Activated naive CD8-positive, alpha-beta T cell treated with anti-CD3 and anti-CD28 coated beads for 36 hours (primary cell): ENCODE results near the gene SPRN. TPM values are rescaled to one million over a fixed set of nuclear protein-coding genes. Genes with fewer than 3 reads are reported as not detected.

Experiments used
- DNase-seq: peaks from one replicate; pipeline ENCODE4 v3.0.0; 2021
- H3K27ac Mint-ChIP-seq: one replicate; pipeline ENCODE4 v1.8.0; 2022; ENCODE audit warnings: mild to moderate bottlenecking, moderate library complexity, mixed read lengths
- H3K27me3 Mint-ChIP-seq: one replicate; pipeline ENCODE4 v1.8.0; 2022; ENCODE audit warnings: mild to moderate bottlenecking, mixed read lengths
- H3K36me3 Mint-ChIP-seq: one replicate; pipeline ENCODE4 v1.8.0; 2021; ENCODE audit warnings: mild to moderate bottlenecking, mixed read lengths
- H3K4me1 Mint-ChIP-seq: one replicate; pipeline ENCODE4 v1.8.0; 2021; ENCODE audit warnings: mixed read lengths
- H3K4me3 Mint-ChIP-seq: one replicate; pipeline ENCODE4 v1.8.0; 2022; ENCODE audit warnings: mild to moderate bottlenecking, moderate library complexity, mixed read lengths
- H3K9me3 Mint-ChIP-seq: one replicate; pipeline ENCODE4 v1.8.0; 2022; ENCODE audit warnings: mixed read lengths
- total RNA-seq, 2 experiments: library from RNA; stranded (reverse); gene quantifications; one replicate each; pipeline ENCODE4 v1.2.3, GENCODE V29; 2021

SPRN gene
- total RNA-seq, 2 experiments from 2014 or later, result not detected

GRCh38 chr10:133405844-133406527 is 18.4 kb downstream of the SPRN start:
- Mint-ChIP-seq H3K4me1 (peaks cover 41% of the 10 kb centered on the region), H3K27me3 (no peaks in the 10 kb centered on the region), H3K4me3 (no peak overlapping the region), H3K27ac (no peak overlapping the region), H3K9me3 (peaks cover 6% of the 10 kb centered on the region), H3K36me3 (peaks cover 68% of the 10 kb centered on the region)
- DNase-seq, result no peak

GRCh38 chr10:133405272-133405671 is 19.2 kb downstream of the SPRN start:
- peaks cover 64% of the 10 kb centered on the region for H3K36me3 Mint-ChIP-seq
- H3K27me3 Mint-ChIP-seq, result no peaks in the 10 kb centered on the region
- H3K9me3 Mint-ChIP-seq, result peaks cover under 1% of the 10 kb centered on the region
- no peak overlapping the region for H3K27ac Mint-ChIP-seq
- H3K4me1 Mint-ChIP-seq, result peaks cover 48% of the 10 kb centered on the region
- DNase-seq, result no peak
- H3K4me3 Mint-ChIP-seq, result no peak overlapping the region

- Mint-ChIP-seq H3K27me3 (no peaks in the 10 kb centered on the region), H3K4me3 (no peak overlapping the region), H3K9me3 (no peaks in the 10 kb centered on the region), H3K4me1 (peaks cover 43% of the 10 kb centered on the region), H3K36me3 (peaks cover 52% of the 10 kb centered on the region), H3K27ac (no peak overlapping the region)
- no peak for DNase-seq
Observed at GRCh38 chr10:133403784-133404183, 20.6 kb downstream of the SPRN start.

- Mint-ChIP-seq H3K9me3 (no peaks in the 10 kb centered on the region), H3K4me1 (peaks cover 40% of the 10 kb centered on the region), H3K36me3 (peaks cover 52% of the 10 kb centered on the region), H3K27me3 (no peaks in the 10 kb centered on the region), H3K27ac (no peak overlapping the region), H3K4me3 (no peak overlapping the region)
- no peak for DNase-seq
Observed at GRCh38 chr10:133403359-133403758, 21.1 kb downstream of the SPRN start.

- H3K36me3 Mint-ChIP-seq, result peaks cover 51% of the 10 kb centered on the region
- DNase-seq, result no peak
- no peak overlapping the region for H3K27ac Mint-ChIP-seq
- H3K4me3 Mint-ChIP-seq, result no peak overlapping the region
- peaks cover 41% of the 10 kb centered on the region for H3K4me1 Mint-ChIP-seq
- no peaks in the 10 kb centered on the region for H3K27me3 Mint-ChIP-seq
- H3K9me3 Mint-ChIP-seq, result no peaks in the 10 kb centered on the region
Observed at GRCh38 chr10:133401981-133402725, 22.3 kb downstream of the SPRN start.

- Mint-ChIP-seq H3K36me3 (peaks cover 48% of the 10 kb centered on the region), H3K27me3 (no peaks in the 10 kb centered on the region), H3K4me3 (no peak overlapping the region), H3K9me3 (no peaks in the 10 kb centered on the region), H3K4me1 (peaks cover 40% of the 10 kb centered on the region), H3K27ac (peak overlapping the region; percentile 66)
- no peak for DNase-seq
Observed at GRCh38 chr10:133401500-133401899, 22.9 kb downstream of the SPRN start.

- no peak for DNase-seq
- H3K36me3 Mint-ChIP-seq, result peaks cover 47% of the 10 kb centered on the region
- H3K27me3 Mint-ChIP-seq, result no peaks in the 10 kb centered on the region
- no peaks in the 10 kb centered on the region for H3K9me3 Mint-ChIP-seq
- H3K27ac Mint-ChIP-seq, result peak overlapping the region; percentile 66
- peak overlapping the region; percentile 16 for H3K4me3 Mint-ChIP-seq
- H3K4me1 Mint-ChIP-seq, result peaks cover 39% of the 10 kb centered on the region
Observed at GRCh38 chr10:133400624-133401424, 23.6 kb downstream of the SPRN start.

GRCh38 chr10:133399123-133399601 is 25.3 kb downstream of the SPRN start:
- no peak for DNase-seq
- H3K36me3 Mint-ChIP-seq, result peaks cover 45% of the 10 kb centered on the region
- no peak overlapping the region for H3K4me3 Mint-ChIP-seq
- no peaks in the 10 kb centered on the region for H3K27me3 Mint-ChIP-seq
- no peak overlapping the region for H3K27ac Mint-ChIP-seq
- no peaks in the 10 kb centered on the region for H3K9me3 Mint-ChIP-seq
- H3K4me1 Mint-ChIP-seq, result peaks cover 38% of the 10 kb centered on the region

- no peak overlapping the region for H3K4me3 Mint-ChIP-seq
- peaks cover 33% of the 10 kb centered on the region for H3K4me1 Mint-ChIP-seq
- H3K27ac Mint-ChIP-seq, result no peak overlapping the region
- no peak for DNase-seq
- no peaks in the 10 kb centered on the region for H3K27me3 Mint-ChIP-seq
- H3K36me3 Mint-ChIP-seq, result peaks cover 38% of the 10 kb centered on the region
- no peaks in the 10 kb centered on the region for H3K9me3 Mint-ChIP-seq
Observed at GRCh38 chr10:133397938-133398337, 26.5 kb downstream of the SPRN start.

- no peak overlapping the region for H3K27ac Mint-ChIP-seq
- H3K4me1 Mint-ChIP-seq, result peaks cover 38% of the 10 kb centered on the region
- peaks cover 33% of the 10 kb centered on the region for H3K36me3 Mint-ChIP-seq
- H3K27me3 Mint-ChIP-seq, result no peaks in the 10 kb centered on the region
- no peak for DNase-seq
- no peaks in the 10 kb centered on the region for H3K9me3 Mint-ChIP-seq
- no peak overlapping the region for H3K4me3 Mint-ChIP-seq
Observed at GRCh38 chr10:133396035-133396624, 28.3 kb downstream of the SPRN start.

- Mint-ChIP-seq H3K4me1 (peaks cover 40% of the 10 kb centered on the region), H3K9me3 (no peaks in the 10 kb centered on the region), H3K36me3 (peaks cover 30% of the 10 kb centered on the region), H3K27me3 (no peaks in the 10 kb centered on the region), H3K4me3 (peak overlapping the region; percentile 93), H3K27ac (peak overlapping the region; percentile 96)
- no peak for DNase-seq
Observed at GRCh38 chr10:133394801-133395221, 29.6 kb downstream of the SPRN start.

- peak; percentile 97 for DNase-seq
- no peaks in the 10 kb centered on the region for H3K27me3 Mint-ChIP-seq
- peaks cover 44% of the 10 kb centered on the region for H3K4me1 Mint-ChIP-seq
- H3K36me3 Mint-ChIP-seq, result peaks cover 30% of the 10 kb centered on the region
- H3K27ac Mint-ChIP-seq, result peak within 1 kb of the TSS; percentile 96
- peak within 1 kb of the TSS; percentile 93 for H3K4me3 Mint-ChIP-seq
- H3K9me3 Mint-ChIP-seq, result no peaks in the 10 kb centered on the region
Observed at GRCh38 chr10:133394064-133394663, 30.3 kb downstream of the SPRN start, which contains the start of gene MTG1. Gene MTG1 (plus strand): TSS chr10:133394157. CDS start chr10:133394221, 64 bp downstream.

GRCh38 chr10:133393401-133394063 is 30.9 kb downstream of the SPRN start:
- no peaks in the 10 kb centered on the region for H3K9me3 Mint-ChIP-seq
- no peak for DNase-seq
- H3K36me3 Mint-ChIP-seq, result peaks cover 25% of the 10 kb centered on the region
- peak overlapping the region; percentile 93 for H3K4me3 Mint-ChIP-seq
- peak overlapping the region; percentile 70 for H3K27ac Mint-ChIP-seq
- H3K27me3 Mint-ChIP-seq, result no peaks in the 10 kb centered on the region
- H3K4me1 Mint-ChIP-seq, result peaks cover 49% of the 10 kb centered on the region
